OCI-LY3 (cell line): ENCODE data around the gene SPATA24.
A peak's percentile ranks its signal among the peaks of the same experiment; 100 is the strongest.

Source experiments
- H2AFZ ChIP-seq: fragments of 200-600, 300-600 bp; shearing (Covaris generic); 2 replicates; pipeline ENCODE4 v1.6.0; 2014; ENCODE audit warnings: antibody characterized with exemption, low read depth, low read length
- H3K27ac ChIP-seq: fragments of 200-600, 300-600 bp; sonication (generic); 2 replicates; pipeline ENCODE4 v1.5.1; 2014; ENCODE audit warnings: mild to moderate bottlenecking, low read length, moderate library complexity, mixed read lengths
- H3K27me3 ChIP-seq: fragments of 200-600, 300-600 bp; sonication (generic); 2 replicates; pipeline ENCODE4 v1.6.1; 2014; ENCODE audit warnings: low read depth, low read length, mixed read lengths
- H3K36me3 ChIP-seq: fragments of 200-600, 300-600 bp; sonication (generic); replicated peaks from 2 replicates; pipeline ENCODE3; 2014; ENCODE audit warnings: low read depth, low read length, mixed read lengths
- H3K4me1 ChIP-seq: fragments of 300-600, 200-600 bp; sonication (generic); 2 replicates; pipeline ENCODE4 v1.6.1; 2014; ENCODE audit warnings: low read length, mixed read lengths
- H3K4me2 ChIP-seq: fragments of 200-600, 300-600 bp; sonication (generic); 2 replicates; pipeline ENCODE4 v1.6.1; 2014; ENCODE audit warnings: low read length, mixed read lengths
- H3K4me3 ChIP-seq: fragments of 300-600, 200-600 bp; sonication (generic); 2 replicates; pipeline ENCODE4 v1.5.1; 2014; ENCODE audit warnings: antibody characterized with exemption, mild to moderate bottlenecking, low read length, moderate library complexity
- H3K79me2 ChIP-seq: fragments of 300-600, 200-600 bp; shearing (Covaris generic); 2 replicates; pipeline ENCODE4 v1.6.1; 2014; ENCODE audit warnings: mild to moderate bottlenecking, low read length, mixed read lengths
- H3K9ac ChIP-seq: fragments of 300-600, 200-600 bp; shearing (Covaris generic); 2 replicates; pipeline ENCODE4 v1.6.0; 2014; ENCODE audit warnings: mild to moderate bottlenecking, low read length, moderate library complexity
- H3K9me3 ChIP-seq: fragments of 200-600, 300-600 bp; shearing (Covaris generic); 2 replicates; pipeline ENCODE4 v1.6.1; 2014; ENCODE audit warnings: low read length, mixed read lengths; ENCODE audit not compliant: insufficient read depth
- H4K20me1 ChIP-seq: fragments of 200-600, 300-600 bp; sonication (generic); 2 replicates; pipeline ENCODE4 v1.6.1; 2016; ENCODE audit warnings: low read length, mixed read lengths; ENCODE audit not compliant: insufficient read depth
- CTCF ChIP-seq: fragments of 200-600, 300-600 bp; sonication (generic); IDR thresholded peaks from 2 replicates; pipeline ENCODE4 v1.5.1; 2014; ENCODE audit warnings: antibody characterized with exemption, low read length, low read depth
- EZH2phosphoT487 ChIP-seq: fragments of 200-600 bp; shearing (Covaris generic); IDR thresholded peaks from 2 replicates; pipeline ENCODE4 v1.6.1; 2018; ENCODE audit warnings: antibody characterized with exemption, mixed run types, low read depth

The SPATA24 gene

DNA sequence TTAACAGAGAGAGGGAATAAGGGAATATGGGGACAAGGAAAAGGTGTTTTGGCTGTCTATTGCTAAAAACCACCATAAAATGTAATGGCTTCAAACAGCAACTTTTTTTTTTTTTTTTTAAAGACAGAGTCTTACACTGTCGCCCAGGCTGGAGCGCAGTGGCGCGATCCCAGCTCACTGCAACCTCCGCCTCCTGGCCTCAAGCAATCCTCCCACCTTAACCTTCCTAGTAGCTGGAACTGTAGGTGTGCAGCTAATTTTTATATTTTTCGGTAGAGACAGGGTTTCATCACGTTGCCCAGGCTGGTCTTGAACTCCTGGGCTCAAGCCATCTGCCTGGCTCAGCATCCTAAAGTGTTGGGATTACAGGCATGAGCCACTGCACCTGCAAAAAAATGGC lies 4.3 kb upstream of the SPATA24 start:
- no peaks in the 10 kb centered on the region for H3K9me3 ChIP-seq
- H3K27me3 ChIP-seq: no peaks in the 10 kb centered on the region
- no peaks in the 10 kb centered on the region for H3K36me3 ChIP-seq
- peaks cover 52% of the 10 kb centered on the region for H3K4me1 ChIP-seq
- no peaks in the 10 kb centered on the region for H3K79me2 ChIP-seq
- peak overlapping the region; percentile 49; the same call in 1 of the 2 replicates for H3K9ac ChIP-seq
- no peaks in the 10 kb centered on the region for H4K20me1 ChIP-seq
- H3K27ac ChIP-seq: peak overlapping the region; percentile 93
- H3K4me2 ChIP-seq: peak overlapping the region; percentile 69
- H2AFZ ChIP-seq: peak overlapping the region; percentile 17; the same call in 1 of the 2 replicates
- H3K4me3 ChIP-seq: peak overlapping the region; percentile 25; the same call in 1 of the 2 replicates
- TF ChIP-seq EZH2phosphoT487 (no peak), CTCF (no peak)

- Histone ChIP-seq H3K27ac (peak overlapping the region; percentile 93), H3K36me3 (no peaks in the 10 kb centered on the region), H3K9ac (peak overlapping the region; percentile 53), H3K4me3 (peak overlapping the region; percentile 30; the same call in 1 of the 2 replicates), H4K20me1 (no peaks in the 10 kb centered on the region), H3K79me2 (no peaks in the 10 kb centered on the region), H3K4me2 (peak overlapping the region; percentile 69), H3K4me1 (peaks cover 59% of the 10 kb centered on the region), H3K9me3 (no peaks in the 10 kb centered on the region), H2AFZ (peak overlapping the region; percentile 17; the same call in 1 of the 2 replicates), H3K27me3 (no peaks in the 10 kb centered on the region)
- TF ChIP-seq EZH2phosphoT487: no peak
- no peak for TF ChIP-seq CTCF
Observed at GRCh38 chr5:139407517-139407916, 3.6 kb upstream of the SPATA24 start.

GRCh38 chr5:139406963-139407362 lies 3.1 kb upstream of the SPATA24 start:
- no peaks in the 10 kb centered on the region for H4K20me1 ChIP-seq
- peak overlapping the region; percentile 69 for H3K4me2 ChIP-seq
- no peaks in the 10 kb centered on the region for H3K9me3 ChIP-seq

GRCh38 chr5:139404484-139404840 lies 573 bp upstream of the SPATA24 start:
- Histone ChIP-seq H3K4me2 (peak overlapping the region; percentile 86), H3K4me1 (peaks cover 58% of the 10 kb centered on the region), H4K20me1 (no peaks in the 10 kb centered on the region), H3K36me3 (no peaks in the 10 kb centered on the region), H3K9ac (peak overlapping the region; percentile 70), H3K4me3 (peak overlapping the region; percentile 97), H3K79me2 (no peaks in the 10 kb centered on the region), H3K27me3 (no peaks in the 10 kb centered on the region), H2AFZ (peak overlapping the region; percentile 81), H3K27ac (peak overlapping the region; percentile 92), H3K9me3 (no peaks in the 10 kb centered on the region)
- TF ChIP-seq CTCF (no peak), EZH2phosphoT487 (no peak)

More at GRCh38 chr5:139406963-139407362, 3.1 kb upstream of the SPATA24 start:
- Histone ChIP-seq H3K27me3 (no peaks in the 10 kb centered on the region), H3K4me1 (peaks cover 60% of the 10 kb centered on the region), H3K36me3 (no peaks in the 10 kb centered on the region), H3K27ac (peak overlapping the region; percentile 93), H3K4me3 (0 out of 2 replicates have a peak overlapping the region, but pooled peaks have one; percentile 30), H3K79me2 (no peaks in the 10 kb centered on the region), H2AFZ (0 out of 2 replicates have a peak overlapping the region, but pooled peaks have one; percentile 17), H3K9ac (peak overlapping the region; percentile 53; the same call in 1 of the 2 replicates)
- no peak for TF ChIP-seq EZH2phosphoT487
- TF ChIP-seq CTCF: no peak
